Esophagus squamous epithelium (tissue), 5 donors: ENCODE results near the gene PCAT7. TPM values are rescaled to one million over a fixed set of nuclear protein-coding genes. Genes with fewer than 3 reads are reported as not detected.
"Not testable (repeated sequence)": the region's sequence is repeated elsewhere in the genome, so short reads cannot be mapped to it uniquely, and the experiment has no call there.

Experiments used
- DNase-seq: peaks from one replicate; lab custom pipeline; 2025; lab: John Stamatoyannopoulos, UW
- H3K27ac ChIP-seq, 4 donors: fragments of 200-600 bp; sonication (generic); one replicate each; pipeline ENCODE4 v1.5.1; 2016 to 2019; ENCODE audit warnings: mild to moderate bottlenecking in 1 of 4
- H3K27me3 ChIP-seq, 4 donors: fragments of 200-600 bp; sonication (generic); 1 replicate in 3 of 4; 2 replicates in 1 of 4; pipeline versions ENCODE4 v1.5.1 to v1.6.0; 2017 to 2021; ENCODE audit warnings: antibody characterized with exemption in 1 of 4
- H3K36me3 ChIP-seq, 3 donors: fragments of 200-600 bp; sonication (generic); one replicate each; pipeline ENCODE4 v1.5.1; 2016 to 2019
- H3K4me1 ChIP-seq, 3 donors: fragments of 200-600 bp; sonication (generic); one replicate each; pipeline ENCODE4 v1.5.1; 2017 to 2019
- H3K4me3 ChIP-seq, 4 donors: fragments of 200-600 bp; sonication (generic); 1 replicate in 3 of 4; 2 replicates in 1 of 4; pipeline ENCODE4 v1.5.1; 2016 to 2019; ENCODE audit warnings: mild to moderate bottlenecking in 2 of 4, moderate library complexity in 1 of 4
- H3K9me3 ChIP-seq, 3 donors: fragments of 200-600 bp; sonication (generic); one replicate each; pipeline ENCODE4 v1.5.1; 2016 to 2019
- CTCF ChIP-seq, 6 experiments: fragments of 450-650 bp in 4 of 6; fragments of 200-600 bp in 2 of 6; sonication (generic) in 2 of 6; IDR thresholded peaks; one replicate each; pipeline ENCODE4 v1.5.1; 2016 to 2019; ENCODE audit warnings: antibody characterized with exemption in 6 of 6, mild to moderate bottlenecking in 4 of 6, moderate library complexity in 4 of 6
- POLR2A ChIP-seq, 4 donors: fragments of 450-650 bp; IDR thresholded peaks; one replicate each; pipeline ENCODE4 v1.6.1; 2017; ENCODE audit warnings: antibody characterized with exemption in 4 of 4, mild to moderate bottlenecking in 4 of 4, moderate library complexity in 3 of 4
- WGBS, 2 donors: methylation state at CpG; one replicate each; pipeline ENCODE4 v1.1.5; 2018; 5-methylcytosine and 5-hydroxymethylcytosine counted together
- intact Hi-C: fragments of 100-400 bp; cut with DNase I; formaldehyde crosslinking; loops from one replicate; pipeline ENCODE4 v1.15.0; 2022
- total RNA-seq, 4 donors: library from RNA; depleted of rRNA; stranded (reverse); fragments of >200 nt; gene quantifications; one replicate each; pipeline ENCODE4 v1.1.0, GENCODE V29; 2016
- donor health status: DM: yes; HTN: yes; CAD: no.

PCAT7 gene
- total RNA-seq, 4 donors from 2014 or later: not detected

GRCh38 chr9:94563548-94563947 lies 8.7 kb downstream of the PCAT7 start:
- H3K9me3 ChIP-seq: no peaks in the 10 kb centered on the region
- H3K4me1 ChIP-seq: no peaks in the 10 kb centered on the region
- no peak for TF ChIP-seq CTCF (IDR thresholded peaks at IDR 0.05)
- TF ChIP-seq POLR2A (IDR thresholded peaks at IDR 0.05): no peak
- no peak overlapping the region for H3K27ac ChIP-seq
- no peak overlapping the region for H3K4me3 ChIP-seq
- DNase-seq: no peak
- no peaks in the 10 kb centered on the region for H3K36me3 ChIP-seq
- intact Hi-C loops: no loop called here
- WGBS, 2 donors: 37 to 67% methylated on average over 2 of the region's 2 CpGs
- no peaks in the 10 kb centered on the region for H3K27me3 ChIP-seq

GRCh38 chr9:94564279-94564678 lies 9.4 kb downstream of the PCAT7 start:
- DNase-seq, H3K9me3 ChIP-seq, H3K36me3 ChIP-seq, H3K27ac ChIP-seq, H3K27me3 ChIP-seq, H3K4me3 ChIP-seq, H3K4me1 ChIP-seq, intact Hi-C loops: not testable (repeated sequence)
- 52 to 54% methylated on average over 3 of the region's 3 CpGs for WGBS, 2 donors

GRCh38 chr9:94566550-94566949 lies 11.7 kb downstream of the PCAT7 start:
- intact Hi-C loops: no loop called here
- peaks cover 0 to 5% (median 0%) of the 10 kb centered on the region in 4 donors for H3K27me3 ChIP-seq
- no peaks in the 10 kb centered on the region for H3K4me1 ChIP-seq
- TF ChIP-seq CTCF (IDR thresholded peaks at IDR 0.05) (no peak), POLR2A (IDR thresholded peaks at IDR 0.05) (no peak)
- H3K36me3 ChIP-seq: no peaks in the 10 kb centered on the region
- no peaks in the 10 kb centered on the region for H3K9me3 ChIP-seq
- no peak overlapping the region for H3K4me3 ChIP-seq
- DNase-seq: no peak
- H3K27ac ChIP-seq: no peak overlapping the region

GRCh38 chr9:94567271-94567670 lies 12.4 kb downstream of the PCAT7 start:
- H3K4me3 ChIP-seq: no peak overlapping the region
- H3K9me3 ChIP-seq: no peaks in the 10 kb centered on the region
- H3K27me3 ChIP-seq: peaks cover 0 to 6% (median 0%) of the 10 kb centered on the region in 4 donors
- no peaks in the 10 kb centered on the region for H3K4me1 ChIP-seq
- no peaks in the 10 kb centered on the region for H3K36me3 ChIP-seq
- TF ChIP-seq CTCF (IDR thresholded peaks at IDR 0.05) (no peak), POLR2A (IDR thresholded peaks at IDR 0.05) (no peak)
- intact Hi-C loops: no loop called here
- DNase-seq: no peak
- no peak overlapping the region for H3K27ac ChIP-seq
- 92 to 100% methylated on average over 1 to 2 of the region's 2 CpGs for WGBS, 2 donors

GRCh38 chr9:94568250-94568889 lies 13.5 kb downstream of the PCAT7 start:
- Histone ChIP-seq H3K36me3 (no peaks in the 10 kb centered on the region), H3K4me3 (no peak overlapping the region), H3K27me3 (peaks cover 0 to 6% (median 0%) of the 10 kb centered on the region in 4 donors), H3K9me3 (no peaks in the 10 kb centered on the region), H3K27ac (no peak overlapping the region), H3K4me1 (no peaks in the 10 kb centered on the region)
- no peak for DNase-seq
- intact Hi-C loops: no loop called here
- TF ChIP-seq POLR2A (IDR thresholded peaks at IDR 0.05): no peak
- no peak for TF ChIP-seq CTCF (IDR thresholded peaks at IDR 0.05)
- WGBS, 2 donors: 76 to 78% methylated on average over 3 of the region's 3 CpGs
